GM18867 (cell line): ENCODE results near the gene TSGA10IP.

Experiments used
- ATAC-seq: cut with Tn5 transposase; IDR thresholded peaks from one replicate; pipeline ENCODE4 v1.9.1; 2021; ENCODE audit warnings: mild to moderate bottlenecking, moderate library complexity; ENCODE audit not compliant: unreplicated experiment

The TSGA10IP gene

GRCh38 chr11:65945430-65945911 lies at the start of gene TSGA10IP:
TSS of gene TSGA10IP (plus strand) at chr11:65945480. CDS start at chr11:65945676, 196 bp downstream.
- no peak for ATAC-seq

DNA sequence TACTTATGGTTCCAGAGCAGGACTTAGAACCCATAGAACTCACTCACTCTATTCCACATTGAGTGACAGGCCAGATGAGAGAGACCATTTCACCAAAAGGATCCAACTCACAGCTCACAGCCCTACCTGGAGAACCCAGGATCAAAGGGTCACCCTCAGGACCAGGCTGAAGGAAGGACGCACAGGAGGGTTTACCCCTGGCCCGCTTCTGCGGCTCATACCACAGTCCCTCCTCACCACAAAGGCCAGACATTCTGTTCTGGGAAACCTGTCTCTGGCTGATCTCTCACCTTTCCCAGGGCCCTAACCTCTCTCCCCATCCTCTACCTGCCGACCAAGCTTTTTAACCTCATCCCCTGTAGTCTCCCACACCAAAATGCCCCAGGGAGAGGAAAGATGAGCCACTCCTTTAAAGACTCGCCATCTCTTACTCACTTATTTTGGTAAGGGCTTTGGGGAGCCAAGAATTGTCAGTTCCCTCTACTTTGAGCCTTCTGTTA lies 49.7 kb upstream of the TSGA10IP start:
- no peak for ATAC-seq

- ATAC-seq = no peak
Observed at GRCh38 chr11:65896034-65896999, 49.0 kb upstream of the TSGA10IP start.

DNA sequence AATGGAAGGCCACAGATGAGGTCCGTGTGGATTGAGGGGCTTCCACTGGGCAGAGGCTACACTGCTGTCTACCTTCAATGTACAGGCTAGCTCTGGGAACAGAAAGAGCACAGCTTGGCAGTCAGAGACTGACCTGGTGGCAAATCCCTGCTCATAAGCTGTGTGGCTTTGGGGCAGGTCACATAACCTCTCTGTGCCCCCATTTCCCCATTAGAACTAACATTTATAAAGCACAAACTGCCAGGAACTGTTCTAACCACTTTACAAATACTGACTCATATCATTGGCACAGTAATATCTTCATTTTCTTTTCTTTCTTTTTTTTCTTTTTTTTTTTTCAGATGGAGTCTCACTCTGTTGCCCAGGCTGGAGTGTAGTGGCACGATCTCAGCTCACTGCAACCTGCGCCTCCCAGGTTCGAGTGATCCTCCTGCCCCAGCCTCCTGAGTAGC lies 48.2 kb upstream of the TSGA10IP start:
- no peak for ATAC-seq

DNA sequence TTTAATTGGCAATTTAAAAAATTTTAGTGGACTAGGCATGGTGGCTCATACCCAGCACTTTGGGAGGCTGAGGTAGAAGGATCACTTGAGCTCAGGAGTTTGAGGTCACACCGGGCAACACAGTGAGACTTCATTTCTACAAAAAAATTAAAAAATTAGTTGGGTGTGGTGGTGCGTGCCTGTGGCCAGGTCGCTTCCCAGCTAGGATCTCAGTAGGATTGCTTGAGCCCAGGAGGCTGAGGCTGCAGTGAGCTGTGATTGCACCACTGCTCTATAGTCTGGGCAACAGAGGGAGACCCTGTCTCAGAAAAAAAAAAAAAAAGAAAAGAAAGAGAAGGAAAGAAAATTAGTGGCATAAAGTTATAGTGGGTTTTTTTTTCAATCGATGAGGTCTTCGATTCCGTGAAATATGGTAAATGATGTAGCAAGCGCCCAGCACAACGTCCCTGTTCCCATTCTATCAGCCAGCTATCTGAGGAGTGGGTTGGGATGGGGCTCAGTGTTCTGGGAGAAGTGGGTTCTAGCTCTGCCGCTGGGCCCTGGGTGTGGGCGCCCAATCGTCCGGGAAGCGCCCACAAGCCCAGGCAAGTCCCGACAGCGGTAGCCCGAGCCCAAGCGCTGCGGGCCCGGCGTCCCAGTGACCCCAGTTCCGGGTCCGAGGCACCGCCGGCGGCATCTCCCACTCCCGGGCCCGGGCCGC lies 46.5 kb upstream of the TSGA10IP start:
- ATAC-seq = no peak

DNA sequence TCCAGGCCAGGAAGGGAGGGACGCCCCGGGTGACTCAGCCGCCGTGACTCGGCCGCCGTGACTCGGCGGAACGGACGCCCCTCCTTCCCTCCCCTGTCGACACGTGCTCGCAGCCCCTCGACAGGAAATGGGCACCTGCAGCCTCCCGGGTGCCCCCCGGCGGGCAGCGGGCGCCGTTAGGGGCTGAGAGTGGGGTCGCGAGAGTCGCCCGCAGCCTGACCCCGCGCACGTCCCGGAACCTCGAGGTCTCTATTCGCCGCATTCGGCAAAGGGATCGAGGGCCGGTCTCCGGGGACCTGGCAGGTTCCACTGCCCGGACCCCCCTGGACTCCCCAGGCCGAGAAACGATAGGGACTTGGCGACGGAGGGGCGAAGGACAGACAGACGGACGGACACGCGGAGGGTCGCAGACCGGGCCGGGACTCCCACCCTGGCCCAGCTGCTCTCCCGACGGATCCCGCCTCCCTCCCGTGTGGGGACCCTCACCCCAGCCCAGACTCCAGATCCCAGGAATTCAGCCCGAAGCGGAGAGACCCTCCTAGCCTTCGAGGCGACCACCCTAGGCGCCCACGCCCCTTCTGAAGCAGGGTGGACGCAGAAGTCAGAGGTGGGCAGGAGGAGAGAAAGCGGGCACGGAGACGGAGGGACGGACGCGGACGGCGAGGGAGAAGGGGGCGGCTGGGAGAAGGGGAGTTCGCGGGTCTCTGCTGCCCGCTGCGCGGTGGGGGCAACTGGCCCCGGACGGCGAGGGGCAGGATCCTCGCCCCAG lies 45.7 kb upstream of the TSGA10IP start:
- ATAC-seq = no peak

GRCh38 chr11:65900125-65900898 lies 45.0 kb upstream of the TSGA10IP start, which contains the start of gene FOSL1:
TSS of gene FOSL1 (minus strand) at chr11:65900388. CDS start at chr11:65900339, 49 bp downstream.
- ATAC-seq = peak; percentile 80

- no peak for ATAC-seq
Observed at GRCh38 chr11:65900899-65901180, 44.4 kb upstream of the TSGA10IP start.

- ATAC-seq = no peak
Observed at GRCh38 chr11:65903068-65903481, 42.2 kb upstream of the TSGA10IP start.

GRCh38 chr11:65903715-65904114 lies 41.6 kb upstream of the TSGA10IP start:
- no peak for ATAC-seq

DNA sequence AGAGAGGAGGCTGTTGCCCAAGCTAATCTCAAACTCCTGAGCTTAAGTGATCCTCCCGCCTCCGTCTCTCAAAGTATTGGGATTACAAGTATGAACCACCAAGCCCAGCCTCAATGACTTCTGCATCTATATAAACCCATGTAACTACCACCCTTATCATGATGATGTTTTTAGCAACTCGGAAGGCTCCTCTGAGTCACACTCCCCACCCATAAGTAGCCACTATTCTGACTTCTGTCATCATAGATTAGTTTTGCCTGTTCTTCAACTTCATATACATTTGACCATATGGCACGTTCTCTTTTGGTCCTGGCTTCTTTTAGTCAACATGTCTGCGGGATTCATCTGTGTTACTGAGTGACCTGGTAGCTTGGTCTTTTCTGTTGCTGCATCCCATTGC lies 38.7 kb upstream of the TSGA10IP start:
- no peak for ATAC-seq

DNA sequence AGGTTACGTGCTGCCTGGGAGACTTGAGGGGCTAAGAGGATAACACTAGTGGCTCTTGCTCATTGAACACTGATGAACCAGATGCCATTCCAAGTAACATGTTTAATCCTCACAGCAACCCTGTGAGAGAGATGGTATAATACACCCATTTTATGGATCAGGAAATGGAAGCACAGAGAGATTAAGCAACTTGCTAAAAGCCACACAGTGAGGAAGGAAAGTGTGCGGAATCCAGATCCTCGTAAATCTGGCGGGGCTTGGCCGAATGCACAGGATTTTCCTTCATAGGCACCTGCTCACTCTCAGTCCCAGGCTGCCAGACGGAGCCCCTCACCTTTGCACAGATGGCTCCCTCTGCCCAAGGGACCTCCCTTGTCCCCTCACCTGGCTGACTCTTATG lies 37.4 kb upstream of the TSGA10IP start:
- no peak for ATAC-seq

- no peak for ATAC-seq
Observed at GRCh38 chr11:65911682-65912568, 33.4 kb upstream of the TSGA10IP start.

GRCh38 chr11:65912845-65913244 lies 32.4 kb upstream of the TSGA10IP start:
- no peak for ATAC-seq

GRCh38 chr11:65915101-65915820 lies 30.0 kb upstream of the TSGA10IP start:
- no peak for ATAC-seq

- no peak for ATAC-seq
Observed at GRCh38 chr11:65915821-65916251, 29.4 kb upstream of the TSGA10IP start.

- no peak for ATAC-seq
Observed at GRCh38 chr11:65916391-65916790, 28.9 kb upstream of the TSGA10IP start.

- no peak for ATAC-seq
Observed at GRCh38 chr11:65917077-65917433, 28.2 kb upstream of the TSGA10IP start.
